Smooth muscle cell of the pulmonary artery (primary cell): ENCODE results near the gene RHBDD1. TPM values are rescaled to one million over a fixed set of nuclear protein-coding genes. Genes with fewer than 3 reads are reported as not detected.

Experiments used
- total RNA-seq: library from RNA; depleted of rRNA; stranded (reverse); fragments of >200 nt; gene quantifications from 2 replicates; pipeline ENCODE4 v1.2.3, GENCODE V29; 2014

Gene RHBDD1, protein sequence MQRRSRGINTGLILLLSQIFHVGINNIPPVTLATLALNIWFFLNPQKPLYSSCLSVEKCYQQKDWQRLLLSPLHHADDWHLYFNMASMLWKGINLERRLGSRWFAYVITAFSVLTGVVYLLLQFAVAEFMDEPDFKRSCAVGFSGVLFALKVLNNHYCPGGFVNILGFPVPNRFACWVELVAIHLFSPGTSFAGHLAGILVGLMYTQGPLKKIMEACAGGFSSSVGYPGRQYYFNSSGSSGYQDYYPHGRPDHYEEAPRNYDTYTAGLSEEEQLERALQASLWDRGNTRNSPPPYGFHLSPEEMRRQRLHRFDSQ
- 55.6 and 56.7 TPM in 2 replicates for total RNA-seq

DNA sequence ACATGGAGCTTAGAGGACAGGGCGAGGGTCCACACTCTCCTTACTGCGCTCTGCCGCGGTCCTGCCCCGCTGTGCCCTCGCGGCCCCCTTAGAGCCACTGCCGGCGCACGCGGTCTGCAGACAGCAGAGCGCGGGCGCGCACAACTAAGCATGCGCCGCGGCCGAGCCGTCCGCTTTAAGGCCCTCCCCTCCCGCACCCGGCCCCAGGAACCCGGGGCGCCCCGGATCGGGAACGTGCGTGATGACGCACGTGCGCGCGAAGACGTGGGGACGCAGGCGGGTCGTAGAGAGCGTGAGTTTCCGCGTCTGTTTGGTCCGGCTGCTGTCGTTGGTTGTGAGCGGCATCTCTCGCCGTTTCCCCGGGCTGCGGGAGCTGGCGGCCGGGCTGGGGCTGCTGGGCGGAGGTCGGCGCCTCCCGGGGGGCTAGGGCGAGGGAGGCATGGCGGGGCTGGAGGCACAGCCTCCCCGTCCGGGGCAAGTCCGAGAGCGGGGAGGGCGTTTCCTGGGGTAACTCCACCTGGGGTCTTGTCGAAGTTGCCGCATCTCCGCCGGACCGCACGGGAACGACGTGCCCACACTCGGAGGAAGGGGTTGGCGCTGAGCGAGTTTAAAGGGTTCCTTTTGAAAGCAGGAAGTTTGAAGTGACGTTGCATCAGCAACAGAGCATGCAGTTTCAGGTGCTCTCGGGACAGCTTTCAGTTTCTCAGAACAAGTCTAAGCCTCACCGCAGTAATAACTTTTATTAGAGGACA lies at the start of gene RHBDD1:
TSS of gene RHBDD1 (plus strand) at position 259 of the 752 bp plus-strand sequence. CDS start 28,640 bp downstream, outside the sequence.

DNA sequence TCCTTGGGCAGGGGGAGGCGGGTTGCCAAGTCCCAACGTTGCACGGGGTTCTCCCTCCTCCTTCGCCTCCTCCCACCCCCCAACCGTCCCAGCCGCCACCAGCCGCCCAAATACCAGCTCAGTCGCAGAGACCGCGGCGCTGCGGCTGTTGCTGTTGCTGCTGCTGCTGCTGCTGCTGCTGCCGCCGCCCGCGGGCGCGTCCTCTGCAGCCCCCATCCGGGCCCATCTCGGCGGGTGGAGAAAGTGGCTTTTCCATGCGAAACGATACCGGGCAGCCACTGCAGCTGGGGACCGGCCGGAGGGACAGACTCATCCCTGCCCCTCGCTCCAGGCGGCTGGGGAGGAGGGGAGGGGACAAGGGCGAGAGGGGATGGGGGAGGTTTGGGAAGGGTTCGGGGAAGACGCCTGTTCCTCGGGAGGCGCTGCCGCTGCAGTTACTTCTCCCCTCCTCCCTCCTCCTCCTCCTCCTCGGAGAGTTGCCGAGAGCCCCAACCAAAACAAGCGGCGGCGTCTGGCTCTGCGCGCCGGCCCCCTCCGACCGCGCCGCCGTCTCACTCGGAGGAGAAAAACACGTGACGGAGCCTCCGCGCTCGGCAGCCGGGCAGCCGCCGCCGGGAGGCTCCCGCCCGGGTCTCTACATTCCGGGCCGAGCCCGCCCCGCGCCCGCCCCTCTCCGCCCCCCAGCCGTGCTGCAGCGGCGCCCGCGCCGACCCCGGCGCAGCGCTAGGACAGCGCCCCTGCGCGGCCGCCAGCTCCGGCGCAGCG lies 36.5 kb upstream of the RHBDD1 start, which contains the start of gene IRS1:
TSS of gene IRS1 (minus strand) at position 610 of the 765 bp plus-strand sequence. CDS start 1,082 bp downstream, outside the sequence.

Other genes with a start within 250 kb of the RHBDD1 start
- 20.7 and 24.5 TPM in 2 replicates for gene IRS1, start 36.2 kb upstream of the RHBDD1 start, total RNA-seq